Osteocyte (in vitro differentiated cells): ENCODE results near the gene XPA. TPM values are rescaled to one million over a fixed set of nuclear protein-coding genes. Genes with fewer than 3 reads are reported as not detected.

ENCODE experiments used
- DNase-seq: peaks from one replicate; pipeline ENCODE4 v3.0.0; 2021; ENCODE audit warnings: mixed read lengths; ENCODE audit not compliant: unreplicated experiment; ENCODE audit errors: extremely low spot score
- H3K27ac Mint-ChIP-seq: one replicate; pipeline ENCODE4 v1.8.0; 2021; ENCODE audit warnings: mild to moderate bottlenecking, mixed read lengths; ENCODE audit not compliant: unreplicated experiment
- H3K27me3 Mint-ChIP-seq: one replicate; pipeline ENCODE4 v1.8.0; 2021; ENCODE audit warnings: mixed read lengths; ENCODE audit not compliant: unreplicated experiment
- H3K36me3 Mint-ChIP-seq: one replicate; pipeline ENCODE4 v1.8.0; 2021; ENCODE audit warnings: mixed read lengths; ENCODE audit not compliant: unreplicated experiment
- H3K4me1 Mint-ChIP-seq: one replicate; pipeline ENCODE4 v1.8.0; 2021; ENCODE audit warnings: mixed read lengths; ENCODE audit not compliant: unreplicated experiment
- H3K4me3 Mint-ChIP-seq: one replicate; pipeline ENCODE4 v1.8.0; 2021; ENCODE audit warnings: mild to moderate bottlenecking, moderate library complexity, mixed read lengths; ENCODE audit not compliant: unreplicated experiment
- H3K9me3 Mint-ChIP-seq: one replicate; pipeline ENCODE4 v1.8.0; 2021; ENCODE audit warnings: mixed read lengths; ENCODE audit not compliant: unreplicated experiment
- total RNA-seq: library from RNA; stranded (reverse); gene quantifications from 2 replicates; pipeline ENCODE4 v1.2.1, GENCODE V29; 2021
- TF ChIP-seq, protein P1 (sequence below): fragments of 200-600 bp; sonication (generic); IDR thresholded peaks from 2 replicates; pipeline ENCODE4 v1.5.0; 2021; ENCODE audit warnings: antibody characterized with exemption, mild to moderate bottlenecking, moderate library complexity

XPA gene
- total RNA-seq, 1 donor from 2014 or later, result 10.1 TPM

DNA sequence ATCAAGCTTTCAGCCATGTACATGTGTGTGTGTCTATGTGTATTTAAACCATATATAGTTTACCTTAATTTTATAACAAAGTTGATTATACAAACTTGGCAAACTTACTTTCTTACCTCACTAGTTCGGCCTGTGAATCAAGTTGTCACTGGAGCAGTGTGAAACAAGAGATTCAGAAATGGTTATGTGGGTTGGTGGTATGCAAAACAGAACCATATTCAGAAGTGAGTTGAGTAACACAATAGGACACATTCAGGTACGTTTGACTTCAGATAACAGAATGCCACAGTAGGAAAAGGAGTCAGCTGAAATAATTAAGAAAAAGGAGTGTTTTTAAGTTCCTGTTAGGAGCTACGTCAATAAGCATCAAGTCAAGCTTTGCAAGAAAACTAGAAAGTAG is 21.5 kb downstream of the XPA start:
- DNase-seq, result no peak
- no peaks in the 10 kb centered on the region for H3K4me1 Mint-ChIP-seq
- H3K27ac Mint-ChIP-seq, result no peak overlapping the region
- H3K9me3 Mint-ChIP-seq, result no peaks in the 10 kb centered on the region
- no peaks in the 10 kb centered on the region for H3K27me3 Mint-ChIP-seq
- H3K4me3 Mint-ChIP-seq, result no peak overlapping the region
- H3K36me3 Mint-ChIP-seq, result peaks cover 55% of the 10 kb centered on the region
- TF ChIP-seq, protein P1, sequence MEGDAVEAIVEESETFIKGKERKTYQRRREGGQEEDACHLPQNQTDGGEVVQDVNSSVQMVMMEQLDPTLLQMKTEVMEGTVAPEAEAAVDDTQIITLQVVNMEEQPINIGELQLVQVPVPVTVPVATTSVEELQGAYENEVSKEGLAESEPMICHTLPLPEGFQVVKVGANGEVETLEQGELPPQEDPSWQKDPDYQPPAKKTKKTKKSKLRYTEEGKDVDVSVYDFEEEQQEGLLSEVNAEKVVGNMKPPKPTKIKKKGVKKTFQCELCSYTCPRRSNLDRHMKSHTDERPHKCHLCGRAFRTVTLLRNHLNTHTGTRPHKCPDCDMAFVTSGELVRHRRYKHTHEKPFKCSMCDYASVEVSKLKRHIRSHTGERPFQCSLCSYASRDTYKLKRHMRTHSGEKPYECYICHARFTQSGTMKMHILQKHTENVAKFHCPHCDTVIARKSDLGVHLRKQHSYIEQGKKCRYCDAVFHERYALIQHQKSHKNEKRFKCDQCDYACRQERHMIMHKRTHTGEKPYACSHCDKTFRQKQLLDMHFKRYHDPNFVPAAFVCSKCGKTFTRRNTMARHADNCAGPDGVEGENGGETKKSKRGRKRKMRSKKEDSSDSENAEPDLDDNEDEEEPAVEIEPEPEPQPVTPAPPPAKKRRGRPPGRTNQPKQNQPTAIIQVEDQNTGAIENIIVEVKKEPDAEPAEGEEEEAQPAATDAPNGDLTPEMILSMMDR, result no peak

DNA sequence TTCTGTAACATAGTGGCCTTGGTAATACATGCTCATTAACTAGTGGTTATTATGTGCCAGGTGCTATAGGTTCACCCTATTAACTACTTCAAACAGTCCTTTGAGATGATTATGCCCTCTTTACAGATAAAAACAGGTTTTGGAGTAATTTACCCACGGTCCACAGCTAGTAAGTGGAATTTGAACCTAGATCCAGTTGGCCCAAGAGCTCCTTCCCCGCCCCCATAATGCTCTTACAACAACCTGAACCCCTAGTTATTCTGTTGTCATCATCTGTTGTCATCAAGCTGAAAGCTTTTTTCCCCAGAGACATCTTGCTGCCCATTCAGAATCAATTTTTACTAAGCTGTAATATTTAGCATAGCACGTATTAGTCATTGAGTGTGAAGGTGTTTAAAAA is 23.2 kb downstream of the XPA start:
- no peaks in the 10 kb centered on the region for H3K4me1 Mint-ChIP-seq
- H3K9me3 Mint-ChIP-seq, result no peaks in the 10 kb centered on the region
- no peak overlapping the region for H3K4me3 Mint-ChIP-seq
- TF ChIP-seq, protein P1, result no peak
- peaks cover 57% of the 10 kb centered on the region for H3K36me3 Mint-ChIP-seq
- no peak for DNase-seq
- H3K27ac Mint-ChIP-seq, result no peak overlapping the region
- H3K27me3 Mint-ChIP-seq, result no peaks in the 10 kb centered on the region

DNA sequence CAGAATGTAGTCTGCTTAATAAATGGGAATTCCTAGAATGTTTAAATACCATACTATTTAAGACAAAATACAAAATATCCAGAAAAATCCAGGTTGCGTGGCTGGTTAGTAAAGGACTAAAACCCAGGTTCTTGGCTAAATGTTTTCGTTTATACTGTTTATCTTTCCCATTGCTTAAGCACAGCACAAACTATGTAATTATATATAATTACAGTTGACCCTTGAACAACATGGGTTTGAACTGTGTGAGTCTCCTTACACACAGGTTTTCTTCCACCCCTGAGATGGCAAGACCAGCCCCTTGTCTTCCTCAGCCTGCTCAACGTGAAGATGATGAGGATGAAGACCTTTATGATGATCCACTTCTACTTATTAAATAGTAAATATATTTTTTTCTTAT is 24.7 kb downstream of the XPA start:
- no peak for DNase-seq
- Mint-ChIP-seq H3K27me3 (no peaks in the 10 kb centered on the region), H3K27ac (no peak overlapping the region), H3K36me3 (peaks cover 54% of the 10 kb centered on the region), H3K4me3 (no peak overlapping the region), H3K4me1 (no peaks in the 10 kb centered on the region), H3K9me3 (no peaks in the 10 kb centered on the region)
- TF ChIP-seq, protein P1, result no peak

DNA sequence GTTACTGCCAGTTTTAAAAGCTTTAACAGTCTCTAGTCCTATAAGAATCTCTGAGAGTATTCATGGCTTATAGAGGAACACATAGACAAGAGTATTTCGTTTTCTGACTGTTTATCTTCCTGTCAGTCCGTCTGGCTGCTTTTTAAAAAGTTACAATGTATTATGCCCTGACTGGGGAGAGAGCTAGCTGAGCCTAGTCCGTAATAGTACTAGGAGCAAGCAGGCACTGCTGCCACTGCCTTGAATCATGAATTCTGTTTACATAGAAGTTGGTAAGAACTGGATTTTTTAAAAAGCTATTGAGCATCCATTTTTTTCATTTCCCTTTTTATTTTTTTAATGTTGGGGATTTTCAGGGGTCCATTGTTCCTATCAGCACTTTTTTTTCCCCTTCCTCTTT is 26.6 kb downstream of the XPA start:
- DNase-seq, result no peak
- peak overlapping the region; percentile 32 for H3K27ac Mint-ChIP-seq
- H3K36me3 Mint-ChIP-seq, result peaks cover 58% of the 10 kb centered on the region
- TF ChIP-seq, protein P1, result no peak
- H3K4me3 Mint-ChIP-seq, result no peak overlapping the region
- no peaks in the 10 kb centered on the region for H3K27me3 Mint-ChIP-seq
- no peaks in the 10 kb centered on the region for H3K9me3 Mint-ChIP-seq
- H3K4me1 Mint-ChIP-seq, result no peaks in the 10 kb centered on the region

DNA sequence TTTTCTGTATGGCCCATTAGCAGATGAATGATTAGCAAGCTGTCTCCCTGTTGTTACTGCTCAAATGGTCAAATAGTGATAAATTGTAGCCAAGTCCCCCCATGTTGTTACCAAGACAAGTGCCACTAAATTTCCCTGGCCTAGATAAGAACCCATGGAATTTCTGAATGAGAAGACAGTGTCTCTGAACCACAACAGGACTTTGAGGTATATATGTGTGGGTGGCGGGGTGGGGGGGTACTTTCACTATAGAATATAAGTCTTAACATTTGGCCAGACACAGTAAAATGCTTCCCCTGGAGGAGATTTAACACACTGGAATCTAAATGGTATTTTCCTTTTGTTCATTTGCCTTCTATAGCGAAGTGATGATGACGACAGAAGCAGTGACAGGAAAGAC is 28.7 kb downstream of the XPA start:
- TF ChIP-seq, protein P1, result no peak

More for the DNA sequence above, 28.7 kb downstream of the XPA start:
- H3K4me1 Mint-ChIP-seq, result no peaks in the 10 kb centered on the region
- H3K4me3 Mint-ChIP-seq, result no peak overlapping the region
- H3K27me3 Mint-ChIP-seq, result no peaks in the 10 kb centered on the region
- H3K27ac Mint-ChIP-seq, result no peak overlapping the region
- H3K36me3 Mint-ChIP-seq, result peaks cover 58% of the 10 kb centered on the region
- no peak for DNase-seq
- no peaks in the 10 kb centered on the region for H3K9me3 Mint-ChIP-seq
